Measurements from ENCODE around the gene WDR73.

The WDR73 gene

GRCh38 chr15:84658080-84658787, 4.2 kb upstream of the WDR73 start, which contains the start of gene NMB:
TSS of gene NMB (minus strand) at chr15:84658199. CDS start at chr15:84658152, 47 bp downstream.
- Histone ChIP-seq H3F3A (ENCODE audit: low read depth) (no peaks in the 10 kb centered on the region), H3K4me2 (ENCODE audit: low read depth, low read length, poor library complexity, severe bottlenecking) (peak within 1 kb of the TSS; percentile 70), H3K4me1 (ENCODE audit: insufficient read depth, low read length, poor library complexity, severe bottlenecking) (peaks cover 17% of the 10 kb centered on the region), H2AFZ (ENCODE audit: low read length) (peak within 1 kb of the TSS; percentile 74), H3K9ac (ENCODE audit: low read depth, low read length, poor library complexity, severe bottlenecking) (peak within 1 kb of the TSS; percentile 63), H3K27me3 (ENCODE audit: insufficient read depth, low read length, poor library complexity, severe bottlenecking) (no peaks in the 10 kb centered on the region), H3K36me3 (ENCODE audit: insufficient read depth, low read length) (no peaks in the 10 kb centered on the region), H4K20me1 (ENCODE audit: insufficient read depth, low read length, poor library complexity, severe bottlenecking) (no peaks in the 10 kb centered on the region), H3K9me2 (replicated peaks; ENCODE audit: low read depth, low read length) (no peaks in the 10 kb centered on the region), H3K9me3 (ENCODE audit: insufficient read depth, low read depth, low read length) (no peaks in the 10 kb centered on the region), H3K79me2 (ENCODE audit: insufficient read depth, low read length) (peaks cover 7% of the 10 kb centered on the region), H3K4me3 (ENCODE audit: low read length, poor library complexity, severe bottlenecking) (peak within 1 kb of the TSS; percentile 65)
- TF ChIP-seq EZH2phosphoT487 (IDR thresholded peaks at IDR 0.05; ENCODE audit: borderline replicate concordance) (no peak), CTCF (conservative IDR thresholded peaks at IDR 0.05; ENCODE audit: low read length) (peak; percentile 53)

DNA sequence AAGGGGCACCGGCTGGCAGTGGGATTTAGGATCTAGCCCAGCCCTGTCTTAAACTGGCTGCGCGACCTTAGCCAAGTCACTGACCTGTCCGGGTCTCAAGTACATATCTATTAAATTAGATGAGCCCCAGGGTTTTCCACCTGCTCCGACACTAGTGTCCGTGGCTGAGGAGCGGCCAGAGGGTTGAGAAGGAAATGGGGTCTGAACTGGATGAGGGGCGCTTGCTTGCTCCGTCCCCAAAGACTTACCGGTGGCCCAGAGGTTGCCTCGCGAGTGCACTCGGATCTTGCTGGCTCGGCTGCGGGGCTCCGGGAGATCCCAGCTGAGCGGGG, 3.6 kb upstream of the WDR73 start:
- Histone ChIP-seq H3K79me2 (ENCODE audit: insufficient read depth, low read length) (peaks cover 12% of the 10 kb centered on the region), H3K9me2 (replicated peaks; ENCODE audit: low read depth, low read length) (no peaks in the 10 kb centered on the region), H3K4me1 (ENCODE audit: insufficient read depth, low read length, poor library complexity, severe bottlenecking) (peaks cover 22% of the 10 kb centered on the region), H4K20me1 (ENCODE audit: insufficient read depth, low read length, poor library complexity, severe bottlenecking) (no peaks in the 10 kb centered on the region), H3K27me3 (ENCODE audit: insufficient read depth, low read length, poor library complexity, severe bottlenecking) (no peaks in the 10 kb centered on the region), H3K9me3 (ENCODE audit: insufficient read depth, low read depth, low read length) (no peaks in the 10 kb centered on the region), H3K9ac (ENCODE audit: low read depth, low read length, poor library complexity, severe bottlenecking) (peak overlapping the region; percentile 48), H3K36me3 (ENCODE audit: insufficient read depth, low read length) (no peaks in the 10 kb centered on the region), H3K4me3 (ENCODE audit: low read length, poor library complexity, severe bottlenecking) (peak overlapping the region; percentile 65), H2AFZ (ENCODE audit: low read length) (peak overlapping the region; percentile 53; the same call in 1 of the 2 replicates), H3K4me2 (ENCODE audit: low read depth, low read length, poor library complexity, severe bottlenecking) (peak overlapping the region; percentile 70), H3F3A (ENCODE audit: low read depth) (no peaks in the 10 kb centered on the region)
- no peak for TF ChIP-seq CTCF (conservative IDR thresholded peaks at IDR 0.05; ENCODE audit: low read length)
- TF ChIP-seq EZH2phosphoT487 (IDR thresholded peaks at IDR 0.05; ENCODE audit: borderline replicate concordance): no peak

DNA sequence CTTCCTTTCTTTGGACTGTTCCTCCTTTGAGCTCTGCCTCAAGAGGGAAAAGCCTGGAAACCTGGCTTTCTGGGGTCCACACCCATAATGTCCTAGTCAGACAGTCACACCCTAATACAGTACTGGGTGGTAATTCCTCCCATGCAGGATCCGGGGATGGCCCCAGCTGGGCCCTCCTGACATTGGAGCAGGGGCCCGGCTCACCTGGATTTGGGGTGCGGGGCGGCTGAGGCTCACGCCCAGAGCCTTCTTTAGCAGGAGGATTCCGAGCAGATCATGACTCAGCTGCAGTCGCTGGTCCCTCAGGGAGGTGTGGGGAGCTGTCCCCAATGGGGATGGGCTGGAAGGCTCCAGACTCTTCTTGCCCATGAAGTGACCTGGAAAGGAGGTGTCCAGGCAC, 2.9 kb upstream of the WDR73 start:
- Histone ChIP-seq H3K4me1 (ENCODE audit: insufficient read depth, low read length, poor library complexity, severe bottlenecking) (peaks cover 26% of the 10 kb centered on the region), H3K9ac (ENCODE audit: low read depth, low read length, poor library complexity, severe bottlenecking) (no peak overlapping the region), H3K9me2 (replicated peaks; ENCODE audit: low read depth, low read length) (no peaks in the 10 kb centered on the region), H4K20me1 (ENCODE audit: insufficient read depth, low read length, poor library complexity, severe bottlenecking) (no peaks in the 10 kb centered on the region), H3K79me2 (ENCODE audit: insufficient read depth, low read length) (peaks cover 19% of the 10 kb centered on the region), H3K4me2 (ENCODE audit: low read depth, low read length, poor library complexity, severe bottlenecking) (no peak overlapping the region), H3K4me3 (ENCODE audit: low read length, poor library complexity, severe bottlenecking) (no peak overlapping the region), H3K9me3 (ENCODE audit: insufficient read depth, low read depth, low read length) (no peaks in the 10 kb centered on the region), H3F3A (ENCODE audit: low read depth) (no peaks in the 10 kb centered on the region), H3K27me3 (ENCODE audit: insufficient read depth, low read length, poor library complexity, severe bottlenecking) (no peaks in the 10 kb centered on the region), H2AFZ (ENCODE audit: low read length) (no peak overlapping the region), H3K36me3 (ENCODE audit: insufficient read depth, low read length) (no peaks in the 10 kb centered on the region)
- TF ChIP-seq CTCF (conservative IDR thresholded peaks at IDR 0.05; ENCODE audit: low read length): no peak
- no peak for TF ChIP-seq EZH2phosphoT487 (IDR thresholded peaks at IDR 0.05; ENCODE audit: borderline replicate concordance)

Data from Loucy (cell line).